ENCODE results near the gene MLLT11. TPM values are rescaled to one million over a fixed set of nuclear protein-coding genes. Genes with fewer than 3 reads are reported as not detected.

Gene MLLT11
- total RNA-seq, 1 donor from 2014 or later = 42.8 TPM

GRCh38 chr1:151104630-151105029, 44.4 kb downstream of the MLLT11 start:
- H3K9me3 Mint-ChIP-seq (ENCODE audit: low read depth) = no peaks in the 10 kb centered on the region
- no peaks in the 10 kb centered on the region for H3K27me3 Mint-ChIP-seq (ENCODE audit: low read depth)
- no peak overlapping the region for H3K27ac Mint-ChIP-seq (ENCODE audit: unreplicated experiment)
- TF ChIP-seq CTCF (IDR thresholded peaks at IDR 0.05) = no peak
- H3K36me3 Mint-ChIP-seq (ENCODE audit: low read depth) = no peaks in the 10 kb centered on the region
- DNase-seq (ENCODE audit: low spot score) = no peak
- H3K4me1 Mint-ChIP-seq (ENCODE audit: low read depth) = no peaks in the 10 kb centered on the region
- H3K4me3 Mint-ChIP-seq (ENCODE audit: unreplicated experiment) = no peak overlapping the region

- no peak for TF ChIP-seq CTCF (IDR thresholded peaks at IDR 0.05)
- DNase-seq (ENCODE audit: low spot score) = no peak
- peaks cover 1% of the 10 kb centered on the region for H3K36me3 Mint-ChIP-seq (ENCODE audit: low read depth)
- H3K27me3 Mint-ChIP-seq (ENCODE audit: low read depth) = no peaks in the 10 kb centered on the region
- H3K9me3 Mint-ChIP-seq (ENCODE audit: low read depth) = no peaks in the 10 kb centered on the region
- no peak overlapping the region for H3K4me3 Mint-ChIP-seq (ENCODE audit: unreplicated experiment)
- no peaks in the 10 kb centered on the region for H3K4me1 Mint-ChIP-seq (ENCODE audit: low read depth)
- H3K27ac Mint-ChIP-seq (ENCODE audit: unreplicated experiment) = no peak overlapping the region
These were observed 46.7 kb downstream of the MLLT11 start for GRCh38 chr1:151106894-151107293.

GRCh38 chr1:151108331-151108730, 48.1 kb downstream of the MLLT11 start:
- Mint-ChIP-seq H3K9me3 (ENCODE audit: low read depth) (no peaks in the 10 kb centered on the region), H3K4me1 (ENCODE audit: low read depth) (no peaks in the 10 kb centered on the region), H3K27me3 (ENCODE audit: low read depth) (no peaks in the 10 kb centered on the region), H3K36me3 (ENCODE audit: low read depth) (peaks cover 1% of the 10 kb centered on the region), H3K4me3 (ENCODE audit: unreplicated experiment) (no peak overlapping the region), H3K27ac (ENCODE audit: unreplicated experiment) (no peak overlapping the region)
- DNase-seq (ENCODE audit: low spot score) = peak; percentile 42
- no peak for TF ChIP-seq CTCF (IDR thresholded peaks at IDR 0.05)

GRCh38 chr1:151113877-151114276, 53.7 kb downstream of the MLLT11 start:
- H3K9me3 Mint-ChIP-seq (ENCODE audit: low read depth) = no peaks in the 10 kb centered on the region
- H3K27me3 Mint-ChIP-seq (ENCODE audit: low read depth) = no peaks in the 10 kb centered on the region
- peak; percentile 21 for DNase-seq (ENCODE audit: low spot score)
- no peak overlapping the region for H3K27ac Mint-ChIP-seq (ENCODE audit: unreplicated experiment)
- H3K4me3 Mint-ChIP-seq (ENCODE audit: unreplicated experiment) = no peak overlapping the region
- H3K4me1 Mint-ChIP-seq (ENCODE audit: low read depth) = no peaks in the 10 kb centered on the region
- no peak for TF ChIP-seq CTCF (IDR thresholded peaks at IDR 0.05)
- peaks cover 7% of the 10 kb centered on the region for H3K36me3 Mint-ChIP-seq (ENCODE audit: low read depth)

Other genes with a start within 250 kb of the MLLT11 start
- 32.6 to 33.3 TPM (median 32.9 TPM) in 3 replicates for gene ARNT, start 183.8 kb upstream of the MLLT11 start, total RNA-seq
- not detected in 3 replicates for gene CTXND2, start 173.3 kb upstream of the MLLT11 start, total RNA-seq
- 35.0 to 44.1 TPM (median 35.9 TPM) in 3 replicates for gene SETDB1, start 134.0 kb upstream of the MLLT11 start, total RNA-seq
- 199 to 223 TPM (median 217 TPM) in 3 replicates for gene CERS2, start 85.6 kb upstream of the MLLT11 start, total RNA-seq
- gene ANXA9, start 78.1 kb upstream of the MLLT11 start, total RNA-seq = 0.54 TPM in 1 of 3 replicates, not detected in the others
- 12.5 to 18.2 TPM (median 14.8 TPM) in 3 replicates for gene MINDY1, start 53.5 kb upstream of the MLLT11 start, total RNA-seq
- 14.1 to 15.4 TPM (median 15.3 TPM) in 3 replicates for gene PRUNE1, start 51.9 kb upstream of the MLLT11 start, total RNA-seq
- gene BNIPL, start 23.8 kb upstream of the MLLT11 start, total RNA-seq = 0.36 to 0.63 TPM (median 0.62 TPM) in 3 replicates
- 2.8 to 5.9 TPM (median 3.1 TPM) in 3 replicates for gene C1orf56, start 12.6 kb upstream of the MLLT11 start, total RNA-seq
- gene CDC42SE1, start 775 bp upstream of the MLLT11 start, total RNA-seq = 60.1 to 76.7 TPM (median 76.6 TPM) in 3 replicates
- 7.8 to 11.7 TPM (median 8.2 TPM) in 3 replicates for gene GABPB2, start 10.4 kb downstream of the MLLT11 start, total RNA-seq
- gene SEMA6C, start 86.2 kb downstream of the MLLT11 start, total RNA-seq = 7.0 to 9.2 TPM (median 8.9 TPM) in 3 replicates
- not detected in 3 replicates for gene TNFAIP8L2, start 96.3 kb downstream of the MLLT11 start, total RNA-seq
- 9.3 to 10.0 TPM (median 9.9 TPM) in 3 replicates for gene LYSMD1, start 105.5 kb downstream of the MLLT11 start, total RNA-seq
- 39.6 to 44.3 TPM (median 40.7 TPM) in 3 replicates for gene SCNM1, start 105.7 kb downstream of the MLLT11 start, total RNA-seq
- 0.60 to 1.9 TPM in 2 of 3 replicates, not detected in the other for gene TMOD4, start 115.6 kb downstream of the MLLT11 start, total RNA-seq
- 40.4 to 70.5 TPM (median 64.0 TPM) in 3 replicates for gene VPS72, start 129.8 kb downstream of the MLLT11 start, total RNA-seq
- 72.8 to 89.9 TPM (median 80.0 TPM) in 3 replicates for gene PIP5K1A, start 138.2 kb downstream of the MLLT11 start, total RNA-seq
- 111 to 144 TPM (median 113 TPM) in 3 replicates for gene PSMD4, start 194.3 kb downstream of the MLLT11 start, total RNA-seq
- 17.5 to 19.3 TPM (median 18.6 TPM) in 3 replicates for gene ZNF687, start 221.9 kb downstream of the MLLT11 start, total RNA-seq